Measurements from ENCODE around the gene WIPF3. TPM values are rescaled to one million over a fixed set of nuclear protein-coding genes. Genes with fewer than 3 reads are reported as not detected.

The WIPF3 gene
- not detected for total RNA-seq
- polyA plus RNA-seq (2013, experiment 1 of 2), result 0.01 TPM
- polyA plus RNA-seq (2013, experiment 2 of 2), result 0.34 TPM
- total RNA-seq, result 0 to 0.27 (median 0) reads per million in 172 experiments

- Histone ChIP-seq H3K36me3 (ENCODE audit: insufficient read depth, low read length) (no peaks in the 10 kb centered on the region), H3K27ac (ENCODE audit: low read depth in 1 of 2, low read length in 2 of 2) (no peak within 1 kb of the TSS), H3K4me3 (ENCODE audit: low read length) (no peak within 1 kb of the TSS), H3K27me3 (ENCODE audit: control insufficient read depth in 1 of 2, insufficient read depth in 2 of 2, low read length in 2 of 2) (peaks cover 39 to 73% of the 10 kb centered on the region in 2 experiments), H3K4me1 (ENCODE audit: insufficient read depth, low read length) (peaks cover 3% of the 10 kb centered on the region), H3K9me3 (ENCODE audit: control insufficient read depth in 1 of 2, insufficient read depth in 1 of 2, low read length in 2 of 2) (peaks cover 0 to 13% of the 10 kb centered on the region in 2 experiments)
- no peak for DNase-seq
- Mint-ChIP-seq H3K4me1 (ENCODE audit: low read depth) (peaks cover 7% of the 10 kb centered on the region), H3K9me3 (no peaks in the 10 kb centered on the region), H3K27me3 (peaks cover 85% of the 10 kb centered on the region), H3K36me3 (ENCODE audit: low read depth) (no peaks in the 10 kb centered on the region), H3K4me3 (no peak within 1 kb of the TSS), H3K27ac (no peak within 1 kb of the TSS)
- no peak for TF ChIP-seq CTCF (IDR thresholded peaks at IDR 0.05)
- ChIA-PET CTCF (no interaction called here), POLR2A (no interaction called here)
- no peak for ATAC-seq (ENCODE audit: poor library complexity)
- intact Hi-C loops (cut with DNase I, micrococcal nuclease), result no loop called here
Observed at GRCh38 chr7:29806208-29806994, at the start of gene WIPF3. Gene WIPF3, plus strand, starts transcription at chr7:29806508. Its CDS starts 28,217 bp downstream, at chr7:29834725.

- no peak for TF ChIP-seq CTCF (IDR thresholded peaks at IDR 0.05)
- intact Hi-C loops (cut with DNase I, micrococcal nuclease), result no loop called here
- H3K27ac Mint-ChIP-seq, result no peak overlapping the region
- Histone ChIP-seq H3K4me1 (ENCODE audit: insufficient read depth, low read length) (no peaks in the 10 kb centered on the region), H3K9me3 (ENCODE audit: control insufficient read depth in 1 of 2, insufficient read depth in 1 of 2, low read length in 2 of 2) (no peaks in the 10 kb centered on the region), H3K4me3 (ENCODE audit: low read length) (no peak overlapping the region), H3K27me3 (ENCODE audit: control insufficient read depth in 1 of 2, insufficient read depth in 2 of 2, low read length in 2 of 2) (peaks cover 6% of the 10 kb centered on the region in 2 experiments), H3K36me3 (ENCODE audit: insufficient read depth, low read length) (no peaks in the 10 kb centered on the region), H3K27ac (ENCODE audit: low read depth in 1 of 2, low read length in 2 of 2) (no peak overlapping the region)
- DNase-seq, result no peak
- H3K36me3 Mint-ChIP-seq (ENCODE audit: low read depth), result no peaks in the 10 kb centered on the region
- peaks cover 15% of the 10 kb centered on the region for H3K27me3 Mint-ChIP-seq
- no peak overlapping the region for H3K4me3 Mint-ChIP-seq
- ChIA-PET CTCF (no interaction called here), POLR2A (no interaction called here)
- no peaks in the 10 kb centered on the region for H3K4me1 Mint-ChIP-seq (ENCODE audit: low read depth)
- no peak for ATAC-seq (ENCODE audit: poor library complexity)
- no peaks in the 10 kb centered on the region for H3K9me3 Mint-ChIP-seq
Observed at GRCh38 chr7:29763266-29763665, 43.0 kb upstream of the WIPF3 start.

GRCh38 chr7:29764227-29764626, 42.1 kb upstream of the WIPF3 start:
- Mint-ChIP-seq H3K9me3 (no peaks in the 10 kb centered on the region), H3K27me3 (peaks cover 15% of the 10 kb centered on the region), H3K4me1 (ENCODE audit: low read depth) (no peaks in the 10 kb centered on the region), H3K27ac (no peak overlapping the region), H3K36me3 (ENCODE audit: low read depth) (no peaks in the 10 kb centered on the region), H3K4me3 (no peak overlapping the region)
- no peak for ATAC-seq (ENCODE audit: poor library complexity)
- peaks cover 6% of the 10 kb centered on the region in 2 experiments for H3K27me3 ChIP-seq (ENCODE audit: control insufficient read depth in 1 of 2, insufficient read depth in 2 of 2, low read length in 2 of 2)
- CTCF ChIA-PET, result no interaction called here
- H3K36me3 ChIP-seq (ENCODE audit: insufficient read depth, low read length), result no peaks in the 10 kb centered on the region
- POLR2A ChIA-PET, result no interaction called here
- DNase-seq, result no peak
- H3K4me1 ChIP-seq (ENCODE audit: insufficient read depth, low read length), result no peaks in the 10 kb centered on the region
- no peak for TF ChIP-seq CTCF (IDR thresholded peaks at IDR 0.05)
- H3K4me3 ChIP-seq (ENCODE audit: low read length), result no peak overlapping the region
- no peaks in the 10 kb centered on the region for H3K9me3 ChIP-seq (ENCODE audit: control insufficient read depth in 1 of 2, insufficient read depth in 1 of 2, low read length in 2 of 2)
- H3K27ac ChIP-seq (ENCODE audit: low read depth in 1 of 2, low read length in 2 of 2), result no peak overlapping the region
- intact Hi-C loops (cut with DNase I, micrococcal nuclease), result no loop called here

All from CD4-positive, alpha-beta T cell (primary cell).